OCI-LY3 (cell line): Measurements from ENCODE around the gene USB1.

Experiments used
- H2AFZ ChIP-seq: fragments of 200-600, 300-600 bp; shearing (Covaris generic); 2 replicates; pipeline ENCODE4 v1.6.0; 2014; ENCODE audit warnings: antibody characterized with exemption, low read depth, low read length
- H3K27ac ChIP-seq: fragments of 200-600, 300-600 bp; sonication (generic); 2 replicates; pipeline ENCODE4 v1.5.1; 2014; ENCODE audit warnings: mild to moderate bottlenecking, low read length, moderate library complexity, mixed read lengths
- H3K27me3 ChIP-seq: fragments of 200-600, 300-600 bp; sonication (generic); 2 replicates; pipeline ENCODE4 v1.6.1; 2014; ENCODE audit warnings: low read depth, low read length, mixed read lengths
- H3K36me3 ChIP-seq: fragments of 200-600, 300-600 bp; sonication (generic); replicated peaks from 2 replicates; pipeline ENCODE3; 2014; ENCODE audit warnings: low read depth, low read length, mixed read lengths
- H3K4me1 ChIP-seq: fragments of 300-600, 200-600 bp; sonication (generic); 2 replicates; pipeline ENCODE4 v1.6.1; 2014; ENCODE audit warnings: low read length, mixed read lengths
- H3K4me2 ChIP-seq: fragments of 200-600, 300-600 bp; sonication (generic); 2 replicates; pipeline ENCODE4 v1.6.1; 2014; ENCODE audit warnings: low read length, mixed read lengths
- H3K4me3 ChIP-seq: fragments of 300-600, 200-600 bp; sonication (generic); 2 replicates; pipeline ENCODE4 v1.5.1; 2014; ENCODE audit warnings: antibody characterized with exemption, mild to moderate bottlenecking, low read length, moderate library complexity
- H3K79me2 ChIP-seq: fragments of 300-600, 200-600 bp; shearing (Covaris generic); 2 replicates; pipeline ENCODE4 v1.6.1; 2014; ENCODE audit warnings: mild to moderate bottlenecking, low read length, mixed read lengths
- H3K9ac ChIP-seq: fragments of 300-600, 200-600 bp; shearing (Covaris generic); 2 replicates; pipeline ENCODE4 v1.6.0; 2014; ENCODE audit warnings: mild to moderate bottlenecking, low read length, moderate library complexity
- H3K9me3 ChIP-seq: fragments of 200-600, 300-600 bp; shearing (Covaris generic); 2 replicates; pipeline ENCODE4 v1.6.1; 2014; ENCODE audit warnings: low read length, mixed read lengths; ENCODE audit not compliant: insufficient read depth
- H4K20me1 ChIP-seq: fragments of 200-600, 300-600 bp; sonication (generic); 2 replicates; pipeline ENCODE4 v1.6.1; 2016; ENCODE audit warnings: low read length, mixed read lengths; ENCODE audit not compliant: insufficient read depth
- CTCF ChIP-seq: fragments of 200-600, 300-600 bp; sonication (generic); IDR thresholded peaks from 2 replicates; pipeline ENCODE4 v1.5.1; 2014; ENCODE audit warnings: antibody characterized with exemption, low read length, low read depth
- EZH2phosphoT487 ChIP-seq: fragments of 200-600 bp; shearing (Covaris generic); IDR thresholded peaks from 2 replicates; pipeline ENCODE4 v1.6.1; 2018; ENCODE audit warnings: antibody characterized with exemption, mixed run types, low read depth

The USB1 gene

GRCh38 chr16:57961538-57961937 lies 39.7 kb upstream of the USB1 start:
- Histone ChIP-seq H4K20me1 (no peaks in the 10 kb centered on the region), H3K4me1 (no peaks in the 10 kb centered on the region), H3K4me3 (no peak overlapping the region), H3K9me3 (no peaks in the 10 kb centered on the region), H3K36me3 (no peaks in the 10 kb centered on the region), H2AFZ (no peak overlapping the region), H3K4me2 (no peak overlapping the region), H3K27ac (no peak overlapping the region), H3K9ac (no peak overlapping the region), H3K79me2 (no peaks in the 10 kb centered on the region), H3K27me3 (no peaks in the 10 kb centered on the region)
- TF ChIP-seq CTCF, result no peak
- no peak for TF ChIP-seq EZH2phosphoT487

GRCh38 chr16:57962046-57962445 lies 39.2 kb upstream of the USB1 start:
- H3K27me3 ChIP-seq, result no peaks in the 10 kb centered on the region
- no peaks in the 10 kb centered on the region for H3K79me2 ChIP-seq
- no peak overlapping the region for H3K4me3 ChIP-seq
- H3K9me3 ChIP-seq, result no peaks in the 10 kb centered on the region
- TF ChIP-seq EZH2phosphoT487 (no peak), CTCF (no peak)
- no peaks in the 10 kb centered on the region for H4K20me1 ChIP-seq
- H3K9ac ChIP-seq, result no peak overlapping the region
- H3K36me3 ChIP-seq, result no peaks in the 10 kb centered on the region
- no peak overlapping the region for H3K27ac ChIP-seq
- H3K4me1 ChIP-seq, result 0 out of 2 replicates have a peak, but pooled peaks cover 2% of the 10 kb centered on the region
- H2AFZ ChIP-seq, result no peak overlapping the region
- H3K4me2 ChIP-seq, result no peak overlapping the region

DNA sequence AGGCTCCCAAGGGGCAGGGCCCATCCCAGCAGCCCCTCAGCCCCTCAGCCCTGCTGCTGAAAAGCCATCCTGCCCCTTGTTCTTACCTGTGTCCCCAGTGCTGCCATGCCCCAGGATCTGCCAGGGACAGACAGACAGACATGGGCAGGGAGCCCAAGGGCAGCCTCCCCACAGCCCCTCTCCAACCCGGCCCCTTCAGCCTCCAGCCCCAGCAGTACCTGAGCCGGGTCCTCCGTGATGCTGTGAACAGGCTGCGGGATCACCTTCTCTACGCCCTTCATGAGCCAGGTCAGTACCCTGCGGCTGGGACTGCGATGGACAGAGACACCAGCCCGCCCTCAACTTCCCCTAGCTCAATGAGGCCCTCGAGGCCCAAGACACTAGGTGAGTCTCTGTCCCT lies 38.5 kb upstream of the USB1 start:
- H3K27me3 ChIP-seq, result no peaks in the 10 kb centered on the region
- no peaks in the 10 kb centered on the region for H3K9me3 ChIP-seq
- H3K36me3 ChIP-seq, result no peaks in the 10 kb centered on the region
- H4K20me1 ChIP-seq, result no peaks in the 10 kb centered on the region
- H3K4me2 ChIP-seq, result no peak overlapping the region
- H3K4me1 ChIP-seq, result 0 out of 2 replicates have a peak, but pooled peaks cover 2% of the 10 kb centered on the region
- no peaks in the 10 kb centered on the region for H3K79me2 ChIP-seq
- H3K27ac ChIP-seq, result no peak overlapping the region
- H2AFZ ChIP-seq, result no peak overlapping the region
- H3K4me3 ChIP-seq, result no peak overlapping the region
- H3K9ac ChIP-seq, result no peak overlapping the region
- no peak for TF ChIP-seq CTCF
- no peak for TF ChIP-seq EZH2phosphoT487

DNA sequence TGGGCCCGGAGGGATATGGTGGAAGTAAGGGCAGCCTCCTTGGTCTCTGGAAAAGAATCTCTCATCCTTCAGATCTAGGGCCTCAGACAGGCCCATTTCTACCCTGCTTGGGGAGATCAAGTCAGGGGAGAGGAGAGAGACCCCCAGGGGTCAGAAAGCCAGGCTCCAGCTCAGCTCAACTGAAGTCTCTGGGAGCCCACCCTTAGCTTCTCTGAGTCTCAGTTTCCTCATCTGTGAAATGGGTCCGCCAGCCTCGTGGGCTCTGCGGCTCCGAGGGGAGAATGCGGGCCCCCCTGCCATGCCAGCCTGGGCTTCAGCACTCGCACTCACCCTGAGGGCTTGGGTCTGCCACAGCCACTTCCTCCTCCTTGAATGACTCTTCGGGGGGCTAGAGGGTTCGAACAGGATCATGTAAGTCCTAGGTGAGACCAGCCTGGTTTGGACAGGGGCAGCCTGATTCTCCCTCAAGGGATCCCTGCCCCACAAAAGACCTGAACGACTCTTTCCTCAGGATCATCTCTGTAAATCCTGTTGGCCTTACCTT lies 37.0 kb upstream of the USB1 start:
- H3K9ac ChIP-seq, result no peak overlapping the region
- H3K9me3 ChIP-seq, result no peaks in the 10 kb centered on the region
- H3K79me2 ChIP-seq, result no peaks in the 10 kb centered on the region
- H3K4me2 ChIP-seq, result no peak overlapping the region
- H4K20me1 ChIP-seq, result no peaks in the 10 kb centered on the region
- no peak overlapping the region for H3K4me3 ChIP-seq
- H3K4me1 ChIP-seq, result 0 out of 2 replicates have a peak, but pooled peaks cover 2% of the 10 kb centered on the region
- H3K27me3 ChIP-seq, result no peaks in the 10 kb centered on the region
- no peak overlapping the region for H3K27ac ChIP-seq
- no peaks in the 10 kb centered on the region for H3K36me3 ChIP-seq
- no peak overlapping the region for H2AFZ ChIP-seq
- TF ChIP-seq EZH2phosphoT487, result no peak
